Stimulated activated CD8-positive, alpha-beta memory T cell treated with anti-CD3 and anti-CD28 coated beads, Interleukin-4, amount 100 ng/mL, for 48 hours (primary cell): ENCODE measurements around the gene SEZ6.
A peak's percentile ranks its signal among the peaks of the same experiment; 100 is the strongest.
"Not testable (repeated sequence)": the region's sequence is repeated elsewhere in the genome, so short reads cannot be mapped to it uniquely, and the experiment has no call there.

Experiments used
- DNase-seq: peaks from one replicate; pipeline ENCODE4 v3.0.0-alpha.2; 2020

SEZ6 gene

GRCh38 chr17:28951991-28952975 is 53.5 kb downstream of the SEZ6 start:
- peak; percentile 94 for DNase-seq

DNA sequence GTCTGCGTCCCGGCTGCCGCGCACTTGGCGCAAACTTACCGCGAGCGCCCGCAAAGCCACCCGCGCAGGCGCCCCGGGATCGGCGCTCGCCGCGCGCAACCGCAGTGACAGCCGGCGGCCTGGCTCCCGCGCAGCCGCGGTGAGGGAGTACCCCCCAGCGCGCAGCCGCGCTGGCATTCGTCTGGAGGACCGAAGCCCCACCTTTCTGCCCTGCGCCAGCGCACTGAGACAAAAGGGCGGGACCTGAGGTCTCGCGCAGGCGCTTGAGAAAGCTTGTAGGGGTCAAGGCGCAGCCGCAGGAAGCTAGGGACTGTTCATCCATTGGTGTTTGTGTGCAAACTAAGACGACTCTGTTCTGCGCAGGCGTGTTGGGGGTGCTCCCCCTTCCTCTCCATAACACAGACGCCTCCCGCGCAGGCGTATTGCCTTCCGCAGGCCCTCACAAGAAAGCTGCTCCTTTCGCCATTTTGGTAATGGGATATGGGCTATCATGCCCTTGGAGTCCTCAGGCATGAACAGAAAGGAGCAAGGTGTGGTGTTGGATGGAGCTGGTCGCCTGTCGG is 54.3 kb downstream of the SEZ6 start, which contains the start of gene PHF12:
PHF12 (minus strand) TSS at position 91 of the 563 bp plus-strand sequence. CDS start 558 bp downstream, outside the sequence.
- DNase-seq: peak; percentile 99

DNA sequence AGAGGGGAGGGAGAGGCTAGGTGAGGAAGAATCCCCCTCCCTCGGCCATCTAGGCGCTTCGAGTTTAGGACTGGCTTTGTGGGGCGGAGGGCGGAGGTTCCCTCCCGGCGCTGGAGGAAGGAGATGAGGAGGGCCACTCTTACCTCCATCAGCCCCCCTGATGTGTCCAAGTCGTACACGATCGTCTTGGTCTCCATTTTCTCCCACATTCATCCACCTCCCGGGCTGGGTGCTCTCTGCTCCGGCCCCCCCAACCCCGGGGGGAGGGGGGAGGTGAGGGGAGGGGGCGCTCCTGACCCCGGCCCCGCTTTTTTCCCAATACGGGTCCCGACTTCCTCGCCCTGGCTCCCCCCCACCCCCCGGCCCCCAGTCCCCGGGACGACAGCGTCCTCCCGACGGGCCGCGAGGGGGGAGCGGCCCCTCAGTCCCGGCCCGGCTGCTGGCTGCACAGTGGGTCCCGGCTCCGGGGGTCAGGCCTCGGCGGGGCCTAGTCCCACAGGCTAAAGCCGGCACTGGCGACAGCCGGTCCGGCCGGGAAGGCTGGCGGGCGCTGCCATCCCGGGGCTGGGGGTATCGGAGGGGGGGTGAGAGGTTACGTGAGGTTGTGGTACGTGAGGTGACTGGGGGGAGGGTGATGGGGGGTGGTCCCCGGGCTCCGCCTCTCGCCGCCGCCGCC is 54.9 kb downstream of the SEZ6 start:
- no peak for DNase-seq

- DNase-seq: peak; percentile 70
Observed at GRCh38 chr17:28950017-28950751, 55.6 kb downstream of the SEZ6 start.

DNA sequence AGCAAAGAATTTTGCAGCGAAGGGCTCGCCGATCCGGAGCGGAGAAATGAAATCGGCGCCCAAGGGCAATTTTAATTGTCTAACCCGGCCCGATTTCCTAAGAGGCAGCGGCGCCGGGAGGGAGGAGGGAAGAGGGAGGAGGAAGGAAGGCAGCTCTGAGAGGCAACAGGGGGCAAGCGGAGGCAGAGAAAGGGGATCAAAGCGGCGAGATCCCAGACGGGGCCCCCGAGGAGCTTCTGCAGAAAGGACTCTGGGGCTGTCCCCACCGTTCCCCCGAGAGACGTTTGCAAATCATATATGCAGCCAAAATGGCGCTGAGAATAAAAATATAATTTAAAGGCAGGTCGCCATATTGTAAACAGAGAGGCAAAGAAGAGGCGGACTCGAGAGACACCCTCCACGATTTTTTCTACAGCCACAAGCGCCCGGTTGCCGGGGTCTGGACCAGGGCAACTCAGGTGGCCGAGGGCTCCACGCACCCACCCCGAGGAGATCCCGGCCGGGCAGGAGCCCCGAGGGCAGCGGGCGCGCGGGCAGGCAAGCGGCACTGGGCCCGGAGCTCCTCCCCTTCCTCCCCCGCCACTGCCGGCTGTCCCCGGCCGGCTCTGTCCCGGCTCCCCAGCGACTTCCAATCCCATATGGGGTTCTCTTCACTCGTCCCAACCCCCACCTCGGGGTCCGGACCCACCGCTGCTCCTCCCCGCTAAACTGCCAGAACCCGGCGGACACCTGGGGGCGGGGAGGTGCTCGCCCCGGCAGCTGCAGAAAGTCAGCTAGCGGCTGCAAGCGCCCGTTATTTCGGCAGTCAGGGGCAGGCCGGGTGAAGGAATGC is 56.4 kb downstream of the SEZ6 start:
- DNase-seq: peak; percentile 79

- DNase-seq: no peak
Observed at GRCh38 chr17:28948873-28949184, 57.0 kb downstream of the SEZ6 start.

- DNase-seq: no peak
Observed at GRCh38 chr17:28948342-28948741, 57.5 kb downstream of the SEZ6 start.

GRCh38 chr17:28947639-28948038 is 58.2 kb downstream of the SEZ6 start:
- DNase-seq: no peak

DNA sequence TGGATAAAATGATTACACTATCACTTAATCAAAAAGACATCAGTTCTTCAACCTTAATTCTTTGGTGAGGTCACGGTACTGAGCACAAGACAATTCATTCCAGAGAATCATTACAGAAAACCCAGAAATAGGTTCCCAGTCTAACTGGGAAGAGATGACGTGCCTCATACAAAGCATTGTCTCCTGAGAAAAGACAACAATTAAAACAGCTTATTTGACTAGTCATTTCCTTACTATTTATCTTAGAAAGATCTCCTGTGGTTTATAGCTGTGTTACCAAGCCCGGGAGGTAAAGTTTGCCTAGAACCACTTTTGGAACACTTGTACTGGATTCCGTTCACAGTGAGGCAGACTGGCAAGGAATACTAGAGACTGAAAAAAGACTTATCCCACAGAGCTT is 59.6 kb downstream of the SEZ6 start:
- DNase-seq: no peak

DNA sequence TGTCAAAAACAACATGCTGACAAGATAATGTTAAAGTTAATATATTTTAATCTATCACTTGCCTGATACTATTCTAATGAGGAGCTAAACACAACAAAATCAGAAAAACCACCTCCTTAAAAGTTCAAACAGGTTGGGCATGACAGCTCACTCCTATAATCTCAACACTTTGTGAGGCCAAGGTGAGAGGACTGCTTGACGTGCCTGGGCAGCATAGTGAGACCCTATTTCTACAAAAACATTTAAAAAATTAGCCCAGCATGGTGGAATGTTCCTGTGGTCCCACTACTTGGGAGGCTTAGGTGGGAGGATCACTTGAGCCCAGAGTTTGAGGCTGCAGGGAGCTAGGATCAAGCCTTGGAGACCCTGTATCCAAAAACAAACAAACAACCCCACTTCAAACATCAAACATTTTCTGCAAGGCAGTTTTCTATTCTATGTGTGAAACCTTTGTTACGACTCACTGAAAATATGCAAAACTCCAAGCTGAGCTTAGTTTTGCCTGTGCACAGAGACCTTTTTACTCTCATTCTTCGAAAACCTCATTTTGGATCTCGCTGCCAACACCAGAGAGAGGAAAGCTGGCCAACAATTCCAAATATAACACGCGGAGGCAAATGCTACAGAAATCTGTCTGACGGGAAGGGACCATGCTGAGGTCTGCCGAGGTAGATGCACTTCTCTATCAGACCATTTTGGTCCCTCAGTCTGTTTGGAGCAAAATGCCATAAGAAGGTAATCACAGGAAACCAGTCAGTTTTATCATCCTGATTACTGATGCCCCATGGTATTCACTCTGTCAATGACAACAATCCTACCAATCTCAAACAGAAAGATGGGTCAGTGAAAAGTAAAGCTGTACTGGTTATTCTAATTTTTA is 60.7 kb downstream of the SEZ6 start:
- no peak for DNase-seq

DNA sequence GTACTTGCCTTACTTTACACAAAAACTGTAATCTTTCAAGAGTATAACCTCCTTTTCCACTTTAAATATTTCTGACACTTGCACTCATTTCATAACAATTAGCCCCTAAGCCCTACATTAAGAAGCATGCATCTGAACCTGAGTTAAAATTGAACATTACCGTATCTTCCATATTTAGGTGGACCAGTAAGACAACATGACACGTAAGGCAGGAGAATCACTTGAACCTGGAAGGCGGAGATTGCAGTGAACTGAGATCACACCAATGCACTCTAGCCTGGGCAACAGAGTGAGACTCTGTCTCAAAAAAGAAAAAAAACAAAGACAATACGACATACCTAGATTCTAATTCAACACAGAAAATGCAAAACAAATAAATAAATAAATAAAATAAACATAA is 61.5 kb downstream of the SEZ6 start:
- DNase-seq: no peak

- no peak for DNase-seq
Observed at GRCh38 chr17:28942925-28943324, 62.9 kb downstream of the SEZ6 start.

- DNase-seq: no peak
Observed at GRCh38 chr17:28941251-28941650, 64.6 kb downstream of the SEZ6 start.

GRCh38 chr17:28940675-28941074 is 65.2 kb downstream of the SEZ6 start:
- no peak for DNase-seq

DNA sequence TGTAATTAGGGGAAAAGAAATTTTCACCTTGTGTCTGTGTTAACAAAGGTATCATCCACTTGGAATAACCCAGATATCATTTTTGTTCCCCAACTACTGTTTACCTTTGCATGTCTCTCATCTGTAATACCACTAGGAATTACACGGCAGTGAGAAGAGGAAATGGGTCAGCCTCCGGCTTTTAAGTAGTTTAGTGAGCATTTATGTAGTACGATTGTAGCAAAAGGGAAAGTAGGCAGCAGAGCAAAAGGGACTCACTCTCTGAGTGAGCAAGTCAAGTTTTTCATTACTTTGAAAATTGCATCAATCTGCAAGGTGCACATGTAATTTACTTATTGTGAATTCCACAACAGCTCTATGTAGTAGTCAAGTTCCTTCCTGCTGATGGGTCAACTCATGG is 65.7 kb downstream of the SEZ6 start:
- no peak for DNase-seq

DNA sequence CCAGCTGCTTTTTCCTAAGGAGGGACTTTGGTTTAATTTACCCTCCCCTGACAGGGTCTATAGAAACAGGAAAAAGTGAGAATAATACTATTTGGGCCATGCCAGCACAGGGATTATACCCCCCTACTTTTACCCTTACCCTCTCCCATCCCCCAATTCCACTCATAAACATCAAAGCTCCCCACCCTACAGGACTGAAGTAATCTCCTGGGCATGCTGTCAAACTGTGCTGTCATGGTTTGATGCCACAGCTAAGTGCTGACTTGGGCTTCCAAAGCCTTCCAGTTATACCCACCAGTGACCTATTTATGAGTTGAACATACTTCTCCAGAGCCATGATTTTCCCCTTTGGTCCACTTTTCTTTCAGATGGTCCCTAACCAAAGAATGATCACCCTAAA is 67.3 kb downstream of the SEZ6 start:
- DNase-seq: no peak

GRCh38 chr17:28937044-28937729 is 68.6 kb downstream of the SEZ6 start:
- no peak for DNase-seq

DNA sequence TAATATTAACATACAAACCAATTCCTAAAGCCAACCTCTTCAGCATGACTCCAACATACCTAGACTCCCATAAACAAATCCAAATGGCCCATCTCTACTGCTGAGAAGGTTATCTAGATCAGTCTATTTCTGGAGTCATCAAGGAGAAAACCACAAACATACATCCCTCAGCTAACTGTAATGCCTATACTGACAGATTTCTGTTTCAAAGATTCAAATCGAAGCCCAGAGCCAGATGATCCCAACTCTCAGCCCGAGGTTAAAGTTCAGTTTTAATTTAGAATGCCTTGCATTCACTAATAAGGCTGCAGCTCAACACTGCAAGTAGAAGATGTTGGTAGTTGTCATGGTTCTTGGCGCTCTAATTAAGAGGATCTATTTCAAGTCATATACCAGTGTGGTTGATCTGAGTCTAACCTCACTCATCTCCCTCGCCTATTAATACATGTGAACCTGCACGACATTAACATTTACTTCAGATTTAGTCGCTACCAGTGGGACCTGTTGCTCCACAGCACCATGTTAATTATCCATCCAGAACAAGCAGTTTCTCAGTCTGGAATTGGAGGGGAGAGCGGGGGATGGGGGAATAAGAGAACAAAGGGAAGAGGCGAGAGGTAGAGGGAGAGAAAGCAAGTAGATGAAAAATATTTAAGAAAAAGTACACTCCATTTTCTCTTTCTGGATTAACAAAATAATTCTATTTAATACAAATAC is 69.9 kb downstream of the SEZ6 start:
- DNase-seq: no peak

DNA sequence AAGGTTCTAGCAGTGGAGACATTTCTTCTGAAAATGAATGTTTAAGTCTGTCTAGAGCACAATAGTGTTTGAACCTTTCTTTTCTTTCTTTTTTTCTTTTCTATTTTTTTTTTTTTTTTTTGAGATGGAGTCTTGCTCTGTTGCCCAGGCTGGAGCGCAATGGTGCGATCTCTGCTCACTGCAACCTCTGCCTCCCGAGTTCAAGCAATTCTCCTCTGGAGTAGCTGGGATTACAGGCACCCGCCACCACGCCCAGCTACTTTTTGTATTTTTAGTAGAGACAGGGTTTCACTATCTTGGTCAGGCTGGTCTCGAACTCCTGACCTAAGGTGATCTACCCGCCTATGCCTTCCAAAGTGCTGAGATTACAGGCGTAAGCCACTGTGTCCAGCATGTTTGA is 71.3 kb downstream of the SEZ6 start:
- not testable (repeated sequence) for DNase-seq

DNA sequence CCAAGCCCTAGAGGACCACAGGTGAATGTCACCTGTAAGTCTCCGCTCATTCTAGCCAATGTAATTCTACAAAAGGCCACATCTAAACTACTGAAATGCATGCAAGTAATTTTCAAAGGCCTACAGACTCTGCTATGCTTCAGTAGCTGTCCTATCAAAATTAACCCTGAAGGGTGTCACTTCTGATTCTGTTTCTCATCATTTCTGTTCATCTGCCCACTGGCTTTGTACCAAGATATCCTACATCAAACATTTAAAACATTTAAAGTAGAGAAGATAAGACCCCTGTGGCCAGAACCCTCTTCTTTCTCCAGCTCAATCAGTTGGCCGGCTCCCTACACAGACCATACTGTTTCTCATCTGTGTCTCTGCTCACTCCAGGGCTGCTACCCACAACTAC is 76.0 kb downstream of the SEZ6 start:
- DNase-seq: no peak
